ENCODE results near the gene TNFSF10.
"Not testable (repeated sequence)": the region's sequence is repeated elsewhere in the genome, so short reads cannot be mapped to it uniquely, and the experiment has no call there.

The TNFSF10 gene

DNA sequence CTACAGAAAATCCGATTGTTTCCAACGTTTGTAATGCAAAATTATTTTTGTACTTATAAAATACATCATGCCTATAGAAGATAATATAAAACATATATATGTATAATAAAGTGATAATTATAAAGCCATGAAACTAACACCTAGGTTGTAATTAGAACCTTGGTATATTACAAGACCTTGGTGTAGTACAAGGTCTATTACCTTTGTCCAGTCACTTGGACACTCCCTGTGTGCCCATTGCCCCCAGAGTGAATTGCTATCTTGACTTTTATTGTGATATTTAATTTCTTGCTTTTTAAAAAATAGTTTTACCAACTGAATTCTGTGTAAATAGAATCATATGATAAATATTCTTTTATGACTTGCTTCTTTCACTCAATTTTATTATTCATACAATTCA, 20.7 kb upstream of the TNFSF10 start:
- no peak for DNase-seq (ENCODE audit: low read depth)

DNA sequence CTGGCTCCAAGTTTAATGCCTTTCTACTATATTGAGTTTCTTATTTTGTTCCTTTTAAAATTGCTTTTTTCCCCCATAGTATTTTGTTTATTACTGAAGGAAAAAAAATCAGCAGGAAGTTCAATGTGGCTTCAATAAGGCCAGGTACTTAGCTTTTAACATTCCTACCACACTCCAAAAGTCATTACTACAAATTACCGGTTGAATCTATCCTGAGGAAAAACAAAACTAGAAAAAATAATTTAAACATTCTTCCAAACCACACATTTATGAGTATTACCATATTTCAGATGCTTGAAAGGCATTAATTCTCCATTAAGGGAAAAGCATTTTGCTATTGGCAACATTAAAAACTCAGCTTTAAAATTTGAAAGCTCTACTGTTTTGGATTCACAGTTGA, 20.2 kb upstream of the TNFSF10 start:
- DNase-seq (ENCODE audit: low read depth), result no peak

DNA sequence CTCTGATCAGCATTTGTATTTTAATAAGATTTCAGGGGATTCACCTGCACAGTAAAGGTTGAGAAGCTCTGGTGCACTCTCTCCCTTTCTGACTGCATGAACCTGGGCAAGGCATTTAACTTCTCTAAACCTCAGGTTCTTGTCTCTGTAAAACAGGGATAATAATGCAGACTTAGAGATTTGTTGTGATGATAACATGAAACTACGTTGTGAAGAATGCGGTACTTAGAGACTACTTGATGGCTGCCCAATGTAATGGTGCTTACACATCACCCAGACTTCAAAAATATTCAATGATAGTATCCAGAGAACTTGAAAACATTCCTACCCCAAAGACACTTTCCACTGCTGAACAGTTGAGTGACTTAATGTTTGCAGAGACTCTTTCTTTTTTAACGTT, 19.8 kb upstream of the TNFSF10 start:
- no peak for DNase-seq (ENCODE audit: low read depth)

DNA sequence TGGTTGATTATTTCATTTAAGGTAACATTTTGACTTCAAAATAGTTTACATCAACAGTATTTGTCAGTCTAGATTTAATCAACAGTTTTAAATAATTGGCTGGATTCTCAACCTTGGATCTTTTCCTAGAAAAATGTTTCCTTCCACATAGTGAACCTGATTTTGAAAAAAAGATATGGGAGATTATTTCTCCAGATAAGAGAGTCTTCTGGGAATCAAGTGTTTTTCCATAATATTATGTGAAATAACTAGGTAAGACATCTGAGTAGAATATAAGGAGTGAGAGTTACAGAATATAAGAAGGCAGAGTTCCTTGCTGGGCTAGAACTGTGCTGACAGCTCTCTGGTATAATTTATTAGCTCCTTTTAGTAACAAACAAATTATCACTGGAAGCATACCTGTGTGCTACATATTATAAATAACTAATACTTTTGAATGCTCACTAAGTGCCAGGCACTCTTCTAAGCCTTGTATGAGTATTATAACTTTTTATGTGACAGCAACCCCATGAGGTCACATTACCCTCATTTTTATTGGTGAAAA, 18.8 kb upstream of the TNFSF10 start:
- DNase-seq (ENCODE audit: low read depth), result no peak

DNA sequence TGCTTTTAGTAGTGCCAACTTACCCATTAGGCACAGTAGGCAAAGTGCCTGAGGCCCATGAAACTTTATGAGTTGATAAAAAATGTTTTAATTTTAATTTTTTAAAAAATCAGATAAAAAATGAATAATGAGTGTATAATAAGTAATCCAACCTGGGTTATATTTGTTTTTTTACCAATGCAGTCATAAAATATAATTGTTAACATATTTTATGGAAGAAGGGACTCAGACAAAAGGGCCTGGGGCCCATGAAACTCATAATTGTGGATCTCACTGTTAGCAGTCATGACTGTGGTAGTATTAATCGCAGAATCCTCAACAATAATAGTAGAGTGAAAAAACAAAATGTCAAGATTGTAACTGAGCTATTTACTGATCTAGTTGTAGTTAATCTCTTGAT, 16.8 kb upstream of the TNFSF10 start:
- no peak for DNase-seq (ENCODE audit: low read depth)

DNA sequence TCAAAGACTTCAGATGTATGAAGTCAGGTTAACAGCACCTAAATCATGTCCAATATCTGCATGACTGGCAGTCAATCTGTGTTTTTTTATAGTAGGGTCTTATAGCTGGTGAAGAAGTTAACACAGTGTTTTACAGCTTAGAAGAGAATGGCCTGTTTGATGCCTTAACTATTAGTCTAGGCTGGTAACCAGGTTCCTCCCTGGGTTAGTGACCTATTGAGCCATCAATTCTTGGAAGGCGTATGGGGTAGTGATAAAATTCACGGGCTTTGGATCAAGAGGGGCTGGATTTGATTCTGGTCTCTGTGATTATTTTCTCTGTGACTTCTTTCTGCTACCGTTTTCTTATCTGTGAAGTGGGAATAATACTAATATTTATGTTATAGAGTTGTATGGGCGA, 16.0 kb upstream of the TNFSF10 start:
- DNase-seq (ENCODE audit: low read depth), result no peak

DNA sequence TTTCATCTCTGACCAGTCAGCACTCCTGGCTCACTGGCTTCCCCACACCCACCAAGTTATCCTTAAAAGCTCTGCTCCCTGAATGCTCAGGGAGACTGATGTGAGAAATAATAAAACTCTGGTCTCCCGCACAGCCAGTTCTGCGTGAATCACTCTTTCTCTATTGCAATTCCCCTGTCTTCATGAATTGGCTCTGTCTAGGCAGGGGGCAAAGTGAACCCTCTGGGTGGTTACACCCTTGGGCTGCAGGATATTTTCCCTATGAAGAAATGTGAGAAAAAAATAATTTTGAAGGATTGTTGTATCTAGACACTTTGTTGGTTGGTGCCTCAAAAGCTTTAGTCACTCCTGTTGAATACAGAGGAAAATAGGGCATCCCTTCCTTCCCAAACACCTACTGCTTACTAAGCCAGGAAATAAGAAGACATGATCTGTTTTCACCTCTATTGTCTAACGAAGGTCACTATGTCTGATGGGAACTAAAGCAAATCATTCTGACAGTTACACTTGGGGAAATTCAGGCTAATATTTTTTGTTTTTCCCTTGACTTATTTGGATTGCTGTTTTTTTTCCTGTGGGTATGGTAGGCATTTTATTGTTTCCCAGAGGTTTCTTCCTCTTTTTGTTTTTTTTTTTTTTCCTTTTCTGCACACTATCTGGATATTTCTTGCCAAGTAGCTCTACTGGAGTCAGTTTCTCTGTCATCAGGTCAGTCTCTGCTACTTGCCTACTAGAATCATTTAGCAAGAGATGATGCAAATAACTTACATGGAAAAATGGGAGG, 15.3 kb upstream of the TNFSF10 start:
- DNase-seq (ENCODE audit: low read depth), result no peak

DNA sequence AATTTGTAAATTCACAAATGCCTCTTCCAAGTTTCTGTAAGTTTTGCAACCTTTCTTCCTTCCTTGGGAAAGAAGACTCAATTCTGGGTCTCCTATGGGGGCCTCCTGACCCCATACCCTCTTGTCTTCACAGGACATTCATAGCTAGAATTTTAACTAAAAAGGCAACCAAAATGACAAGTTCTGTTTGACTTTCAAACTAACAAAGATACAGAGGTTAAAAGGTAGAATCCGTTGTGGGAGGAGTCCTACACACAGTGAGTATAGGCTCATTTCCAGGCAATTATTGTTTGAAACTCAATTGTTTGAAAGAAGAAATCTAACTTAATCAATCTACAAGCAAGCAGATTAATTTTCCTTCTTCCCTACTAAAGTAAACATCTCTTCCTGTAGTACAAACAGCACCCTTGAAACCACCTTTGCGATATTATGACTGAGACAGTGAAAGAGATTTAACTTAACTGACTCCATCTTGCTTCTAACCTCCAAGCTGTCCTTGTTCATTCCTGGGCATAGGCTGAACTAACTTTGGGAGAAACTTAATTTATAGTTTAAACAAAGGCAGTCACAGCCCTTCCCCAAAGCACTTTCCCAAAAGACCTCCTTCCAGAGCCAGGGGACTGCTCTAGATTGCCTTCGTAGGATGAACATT, 14.4 kb upstream of the TNFSF10 start:
- no peak for DNase-seq (ENCODE audit: low read depth)

DNA sequence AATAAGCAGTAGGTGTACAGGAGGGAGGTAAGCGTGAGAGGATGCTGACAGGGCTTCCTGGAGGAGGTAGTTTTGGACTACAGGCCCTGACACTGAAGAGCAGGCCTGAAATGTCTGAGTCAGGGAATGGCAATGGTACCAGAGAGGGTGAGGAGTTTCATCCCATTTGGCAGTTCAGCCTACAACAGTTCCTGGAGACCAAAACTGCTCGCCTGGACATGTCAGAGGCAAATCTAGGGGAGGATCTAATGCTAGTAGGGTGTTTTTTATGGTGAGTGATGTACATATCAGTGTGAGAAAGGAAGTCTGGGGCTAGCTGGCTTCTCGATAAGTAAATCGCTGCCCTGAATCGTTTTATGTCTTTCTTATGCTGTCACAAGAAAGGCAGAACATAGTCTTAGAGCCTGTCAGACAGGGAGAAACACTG, 13.8 kb upstream of the TNFSF10 start:
- no peak for DNase-seq (ENCODE audit: low read depth)

DNA sequence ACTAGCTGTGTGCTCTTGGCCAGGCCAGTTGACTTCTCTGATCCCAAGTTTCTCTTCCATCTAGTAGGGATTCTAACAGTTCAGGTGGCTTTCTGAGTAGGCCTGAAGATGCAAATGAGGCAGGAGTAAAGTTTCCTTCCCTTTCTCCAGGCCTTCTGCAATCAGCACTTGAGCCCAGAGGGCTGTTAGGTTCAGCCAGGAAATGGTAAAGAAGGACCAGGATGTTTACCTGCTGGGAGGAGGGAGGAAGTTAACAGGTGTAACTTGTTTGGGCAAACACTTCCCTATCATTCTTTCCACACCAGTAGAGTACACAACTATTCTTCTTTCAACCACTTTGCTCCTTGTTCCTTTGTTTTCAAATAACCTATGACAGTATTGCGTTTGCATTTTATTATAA, 13.3 kb upstream of the TNFSF10 start:
- no peak for DNase-seq (ENCODE audit: low read depth)

DNA sequence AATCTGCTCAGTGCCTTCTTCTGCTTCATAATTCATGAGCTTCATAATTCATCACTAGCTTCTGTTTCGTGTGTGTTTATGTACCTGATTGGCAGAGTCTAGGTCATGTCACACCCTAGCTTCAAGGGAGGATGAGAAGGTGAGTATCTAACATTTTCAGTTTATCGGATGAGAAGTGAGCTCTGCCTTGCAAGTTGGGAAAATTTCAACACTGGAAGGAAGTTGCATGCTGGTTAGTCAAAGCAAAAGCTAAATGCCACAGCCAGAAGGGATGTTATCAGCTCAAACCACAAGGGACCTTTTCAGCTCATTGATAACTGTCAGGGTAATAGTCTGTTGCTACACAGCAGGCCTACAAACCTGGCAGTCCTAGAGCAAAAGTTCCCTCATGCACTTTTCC, 7.3 kb upstream of the TNFSF10 start:
- DNase-seq (ENCODE audit: low read depth), result no peak

DNA sequence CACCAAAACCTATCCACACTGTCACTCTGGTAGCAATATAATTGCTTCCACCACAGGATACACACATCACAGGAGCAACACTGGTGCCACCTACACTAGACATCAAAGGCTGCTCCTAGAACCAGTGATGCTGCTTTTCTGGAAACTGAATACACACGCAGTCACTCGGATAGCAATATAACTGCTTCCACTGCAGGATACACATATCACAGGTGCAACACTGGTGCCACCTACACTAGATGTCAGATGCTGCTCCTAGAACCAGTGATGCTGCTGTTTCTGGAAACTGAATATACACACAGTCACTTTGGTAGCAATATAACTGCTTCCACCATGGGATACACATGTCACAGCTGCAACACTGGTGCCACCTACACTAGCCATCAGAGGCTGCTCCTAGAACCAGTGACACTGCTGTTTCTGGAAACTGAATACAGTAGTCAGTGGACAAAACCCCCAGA, 6.9 kb upstream of the TNFSF10 start:
- no peak for DNase-seq (ENCODE audit: low read depth)

DNA sequence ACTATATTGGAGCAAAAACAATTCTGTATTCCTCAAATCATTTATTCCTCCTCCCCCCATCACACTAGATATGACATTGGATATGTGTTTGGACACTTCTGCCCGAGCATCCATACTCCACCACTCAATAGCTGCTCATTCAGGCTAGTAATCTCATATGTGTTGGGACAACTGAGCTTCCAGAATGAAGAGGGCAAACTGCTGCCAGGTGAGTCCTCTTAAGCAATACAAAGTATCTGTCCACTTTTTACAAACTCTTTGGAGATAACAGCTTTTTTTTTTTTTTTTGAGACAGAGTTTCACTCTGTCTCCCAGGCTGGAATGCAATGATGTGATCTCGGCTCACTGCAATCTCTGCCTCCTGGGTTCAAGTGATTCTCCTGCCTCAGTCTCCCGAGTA, 5.4 kb upstream of the TNFSF10 start:
- no peak for DNase-seq (ENCODE audit: low read depth)

DNA sequence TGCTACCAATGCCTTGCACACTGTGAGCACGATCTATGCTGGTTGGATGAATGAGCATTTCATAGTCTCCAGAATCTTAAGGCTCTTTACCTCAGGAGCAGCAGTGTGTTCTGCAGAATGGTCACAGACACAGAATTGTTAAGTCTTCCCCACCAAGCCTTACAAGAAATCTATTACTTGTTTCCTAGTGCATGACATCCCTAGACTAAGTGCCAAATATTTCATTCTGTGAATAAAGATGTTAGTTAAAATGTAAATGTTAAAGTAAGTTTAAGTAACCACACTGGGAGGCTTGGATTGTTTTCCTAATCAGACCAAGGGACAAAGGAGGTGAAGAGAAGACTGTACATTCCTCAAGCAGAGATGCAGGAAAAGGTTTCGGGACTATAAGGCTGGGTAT, 4.1 kb upstream of the TNFSF10 start:
- DNase-seq (ENCODE audit: low read depth), result no peak

DNA sequence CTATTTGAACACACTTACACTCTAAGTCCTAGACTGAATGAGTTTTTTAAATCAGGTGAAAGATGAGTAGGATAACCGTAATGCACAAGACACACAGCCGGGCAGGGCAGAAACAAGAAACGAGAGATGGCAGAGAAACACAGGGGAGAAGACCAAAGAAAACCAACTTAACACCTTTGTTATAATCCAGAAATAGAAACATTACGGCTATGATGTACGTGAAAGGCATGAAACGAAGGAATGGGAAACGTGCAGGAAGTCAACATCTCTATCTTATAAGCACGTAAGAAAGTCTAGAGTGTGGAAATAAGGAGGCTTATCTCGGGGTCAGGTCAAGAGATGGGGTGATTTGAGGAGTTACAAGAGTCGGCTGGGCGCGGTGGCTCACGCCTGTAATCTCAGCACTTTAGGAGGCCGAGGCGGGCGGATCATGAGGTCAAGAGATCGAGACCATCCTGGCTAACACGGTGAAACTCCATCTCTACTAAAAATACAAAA, 1.9 kb upstream of the TNFSF10 start:
- DNase-seq (ENCODE audit: low read depth), result no peak

DNA sequence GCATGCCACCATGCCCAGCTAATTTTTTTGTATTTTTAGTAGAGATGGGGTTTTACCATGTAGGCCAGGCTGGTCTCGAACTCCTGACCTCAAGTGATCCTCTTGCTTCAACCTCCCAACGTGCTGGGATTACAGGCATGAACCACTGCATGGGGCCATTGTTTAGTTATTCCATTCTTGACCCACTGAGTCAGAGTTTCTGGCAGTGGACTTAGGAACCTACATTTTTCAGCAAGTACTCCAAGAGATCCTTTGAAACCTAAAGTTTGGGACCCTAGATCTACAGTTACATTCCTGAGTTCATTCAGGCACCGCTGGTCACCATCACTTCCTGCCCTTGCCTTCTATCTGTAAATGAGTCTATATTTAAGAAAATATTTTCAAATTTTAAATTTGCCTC, 1.4 kb upstream of the TNFSF10 start:
- DNase-seq (ENCODE audit: low read depth), result no peak

DNA sequence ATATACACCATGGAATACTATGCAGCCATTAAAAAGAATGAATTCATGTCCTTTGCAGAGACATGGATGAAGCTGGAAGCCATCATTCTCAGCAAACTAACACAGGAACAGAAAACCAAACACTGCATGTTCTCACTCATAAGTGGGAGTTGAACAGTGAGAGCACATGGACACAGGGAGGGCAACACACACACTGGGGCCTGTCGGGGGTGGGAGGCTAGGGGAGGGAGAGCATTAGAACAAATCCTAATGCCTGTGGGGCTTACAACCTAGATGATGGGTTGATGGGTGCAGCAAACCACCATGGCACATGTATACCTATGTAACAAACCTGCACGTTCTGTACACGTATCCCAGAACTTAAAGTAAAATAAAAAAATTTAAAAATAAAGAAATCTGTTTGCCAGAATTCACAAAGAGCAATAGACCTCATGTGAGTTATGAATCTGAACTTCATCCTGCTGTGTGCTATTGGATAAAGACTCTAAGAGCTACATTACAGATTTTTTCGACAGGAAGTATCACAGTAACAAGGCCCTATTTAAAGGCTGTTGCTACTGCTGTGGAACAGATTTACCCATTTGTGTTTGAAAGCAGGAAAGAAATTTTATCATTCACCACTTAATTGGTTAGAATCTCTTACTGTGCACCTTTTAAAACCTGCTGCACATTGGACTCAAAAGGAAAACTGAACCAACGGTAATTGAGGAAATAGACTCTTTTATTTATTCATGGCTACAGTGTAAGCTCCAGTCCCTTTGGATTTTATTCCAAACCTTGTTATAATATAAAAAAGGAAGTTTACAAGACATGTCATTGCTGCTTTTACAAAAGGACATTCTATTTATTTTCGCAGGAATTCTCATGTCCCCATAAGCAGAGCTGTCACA, 1.1 kb downstream of the TNFSF10 start:
- DNase-seq (ENCODE audit: low read depth), result not testable (repeated sequence)

DNA sequence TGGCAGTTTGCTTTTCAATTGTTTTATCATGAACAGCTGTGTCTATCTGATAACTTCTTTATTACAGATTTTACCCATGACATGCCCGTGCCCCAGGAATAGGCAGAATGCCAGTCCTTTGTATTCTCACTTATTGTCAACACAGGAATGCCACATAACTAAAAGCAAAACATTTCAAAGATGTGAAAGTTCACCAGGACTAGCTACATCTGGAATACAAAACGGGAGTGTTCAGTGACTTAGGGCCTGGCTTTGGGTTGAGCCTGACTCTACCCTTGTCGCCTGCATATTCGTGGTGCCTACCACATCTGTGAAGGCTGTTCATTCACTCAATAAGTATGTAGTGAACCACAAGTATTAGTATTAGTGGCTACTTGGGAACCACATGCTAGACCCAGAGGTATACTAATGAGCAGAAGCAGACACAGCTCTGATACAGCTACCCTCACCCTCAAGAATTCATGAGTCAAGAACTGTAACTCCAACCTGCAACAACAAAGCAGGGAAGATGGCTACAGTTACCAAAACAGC, 2.9 kb downstream of the TNFSF10 start:
- DNase-seq (ENCODE audit: low read depth), result no peak

DNA sequence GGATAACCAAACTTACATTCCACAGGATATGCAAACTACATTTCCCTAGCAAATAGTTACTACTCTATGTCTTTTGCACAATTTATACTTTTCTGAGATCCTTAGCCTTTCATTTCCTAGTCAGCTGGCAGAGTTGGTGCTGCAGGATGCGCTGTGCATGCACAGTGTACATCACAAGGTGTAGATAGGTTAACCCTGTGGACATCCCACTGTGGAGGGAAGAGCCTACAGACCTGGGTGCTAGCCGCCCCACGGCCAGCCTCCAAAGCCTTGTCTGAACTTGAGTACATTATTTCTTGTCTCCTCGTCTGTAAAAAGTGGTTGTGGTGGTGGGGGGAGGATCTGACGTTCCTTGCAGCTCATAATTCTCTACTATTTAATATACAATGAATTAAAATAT, 3.5 kb downstream of the TNFSF10 start:
- DNase-seq (ENCODE audit: low read depth), result no peak

DNA sequence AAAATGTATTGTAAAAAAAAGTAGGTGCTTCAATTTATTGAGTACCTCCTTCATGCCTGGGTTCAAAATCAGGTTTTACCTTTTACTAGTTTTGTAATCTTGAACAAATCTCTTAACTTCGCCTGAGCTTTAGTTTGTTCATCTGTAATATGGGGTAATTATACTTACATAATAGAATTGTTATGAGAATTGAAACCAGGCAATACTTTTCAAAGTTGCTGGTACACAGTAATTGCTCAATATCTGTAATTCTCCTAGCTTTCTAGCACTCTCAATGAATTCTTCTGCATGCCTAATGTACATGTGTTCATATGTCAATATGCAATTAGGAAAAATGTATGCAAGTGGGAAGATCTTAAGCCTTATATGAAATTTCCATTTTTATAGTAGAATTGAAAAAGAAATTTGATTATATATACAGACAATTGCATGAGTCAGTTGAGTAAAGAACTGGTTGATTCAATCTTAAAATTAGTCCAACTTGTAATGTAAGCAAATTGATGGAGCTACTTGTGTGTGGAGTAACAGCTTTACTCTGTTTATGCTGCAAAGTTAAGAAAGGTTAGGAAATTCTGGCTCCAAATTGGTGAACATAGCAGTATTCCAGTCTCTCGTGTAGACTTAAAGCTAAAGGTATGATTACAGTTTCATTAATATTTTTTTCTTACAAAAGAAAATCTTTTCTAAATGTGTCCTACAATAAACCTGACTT, 4.1 kb downstream of the TNFSF10 start:
- DNase-seq (ENCODE audit: low read depth), result no peak

DNA sequence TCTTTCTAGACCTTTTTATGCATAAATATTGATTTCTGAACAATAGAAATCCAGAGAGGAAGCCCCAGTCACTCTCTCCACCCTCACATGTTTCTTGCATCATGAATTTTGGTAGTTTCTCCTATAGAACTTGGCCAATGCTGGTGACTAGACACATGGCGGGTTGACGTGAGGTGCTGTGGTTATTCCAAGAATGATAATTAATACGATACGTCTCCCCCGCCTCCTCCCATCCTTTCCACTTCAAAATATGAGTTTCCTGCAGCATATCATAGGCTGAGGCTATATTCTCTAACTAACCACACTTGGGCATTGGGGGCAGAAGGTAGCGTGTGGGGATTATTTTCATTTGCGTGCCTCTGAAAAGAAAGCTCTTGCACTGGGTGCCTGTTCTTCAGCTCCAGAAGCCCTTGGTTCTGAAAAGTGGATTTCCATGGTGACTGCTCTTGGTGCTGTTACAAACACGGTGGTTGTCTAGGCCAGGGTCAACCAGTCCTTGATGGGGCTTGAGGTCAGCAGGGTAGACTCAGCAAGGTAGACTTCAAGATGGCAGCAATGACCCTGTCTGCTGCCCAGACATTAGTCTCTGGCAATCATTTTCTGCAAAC, 5.3 kb downstream of the TNFSF10 start:
- DNase-seq (ENCODE audit: low read depth), result no peak
